Suprapubic skin (tissue), 4 donors: ENCODE measurements around the gene POLRMT. TPM values are rescaled to one million over a fixed set of nuclear protein-coding genes. Genes with fewer than 3 reads are reported as not detected.

ENCODE experiments used
- DNase-seq, 2 donors: peaks; one replicate each; pipeline ENCODE4 v3.0.0-alpha.2; 2019; ENCODE audit warnings: low spot score in 2 of 2
- H3K27ac ChIP-seq: fragments of 200-600 bp; sonication (generic); one replicate; pipeline ENCODE4 v1.5.1; 2019
- H3K27me3 ChIP-seq: fragments of 200-600 bp; sonication (generic); one replicate; pipeline ENCODE4 v1.5.1; 2019
- H3K36me3 ChIP-seq: fragments of 200-600 bp; sonication (generic); one replicate; pipeline ENCODE4 v1.5.1; 2019
- H3K4me1 ChIP-seq: fragments of 200-600 bp; sonication (generic); one replicate; pipeline ENCODE4 v1.5.1; 2019
- H3K4me3 ChIP-seq: fragments of 200-600 bp; sonication (generic); one replicate; pipeline ENCODE4 v1.5.1; 2019; ENCODE audit warnings: mild to moderate bottlenecking
- H3K9me3 ChIP-seq: fragments of 200-600 bp; sonication (generic); one replicate; pipeline ENCODE4 v1.5.1; 2019
- CTCF ChIP-seq, 2 donors: fragments of 200-600 bp in 1 of 2; fragments of 450-650 bp in 1 of 2; sonication (generic) in 1 of 2; IDR thresholded peaks; one replicate each; pipeline ENCODE4 v1.5.1; 2016 to 2019; ENCODE audit warnings: antibody characterized with exemption in 2 of 2, mild to moderate bottlenecking in 1 of 2, moderate library complexity in 1 of 2
- EP300 ChIP-seq: sonication (generic); formaldehyde crosslinking; IDR thresholded peaks from one replicate; pipeline ENCODE4 v1.6.1; 2017; ENCODE audit warnings: antibody characterized with exemption
- POLR2A ChIP-seq, 2 donors: fragments of 450-650 bp; IDR thresholded peaks; one replicate each; pipeline ENCODE4 v1.6.1; 2017; ENCODE audit warnings: antibody characterized with exemption in 2 of 2, mild to moderate bottlenecking in 2 of 2, moderate library complexity in 2 of 2
- POLR2AphosphoS5 ChIP-seq, 3 donors: sonication (generic); formaldehyde crosslinking; IDR thresholded peaks; one replicate each; pipeline ENCODE4 v1.6.1; 2017; ENCODE audit warnings: antibody characterized with exemption in 3 of 3
- WGBS: methylation state at CpG from one replicate; pipeline ENCODE4 v1.1.5; 2018; 5-methylcytosine and 5-hydroxymethylcytosine counted together
- total RNA-seq, 4 donors: library from RNA; depleted of rRNA; stranded (reverse); fragments of >200 nt; gene quantifications; one replicate each; pipeline ENCODE4 v1.1.0, GENCODE V29; 2016

POLRMT gene
- total RNA-seq, 4 donors from 2014 or later = 26.0 to 60.4 (median 46.3) TPM

DNA sequence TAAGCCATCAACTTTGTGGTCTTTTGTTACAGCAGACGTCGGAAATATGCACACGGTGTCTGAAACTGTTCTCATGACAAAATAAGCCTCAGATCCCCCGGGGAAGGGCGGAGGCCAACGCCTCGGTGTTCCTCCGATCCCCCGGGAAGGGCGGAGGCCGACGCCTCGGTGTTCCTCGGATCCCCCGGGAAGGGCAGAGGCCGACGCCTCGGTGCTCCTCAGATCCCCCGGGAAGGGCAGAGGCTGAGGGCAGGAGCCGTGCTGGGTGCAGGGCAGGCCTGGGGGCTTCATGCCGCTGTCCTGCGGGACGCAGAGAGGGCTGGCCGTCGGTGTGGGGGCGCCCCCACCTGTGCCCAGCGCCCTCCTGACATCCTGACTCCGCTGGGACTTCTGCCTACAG is 11.0 kb upstream of the POLRMT start:
- 52% methylated on average over 14 of the region's 28 CpGs for WGBS
- H3K36me3 ChIP-seq = peaks cover 51% of the 10 kb centered on the region
- no peak overlapping the region for H3K4me3 ChIP-seq
- TF ChIP-seq POLR2A (IDR thresholded peaks at IDR 0.05) = no peak
- no peak for TF ChIP-seq CTCF (IDR thresholded peaks at IDR 0.05)
- TF ChIP-seq POLR2AphosphoS5 (IDR thresholded peaks at IDR 0.05) = no peak
- no peak for TF ChIP-seq EP300
- peaks cover 4% of the 10 kb centered on the region for H3K4me1 ChIP-seq
- H3K27ac ChIP-seq = no peak overlapping the region
- H3K27me3 ChIP-seq = no peaks in the 10 kb centered on the region
- no peaks in the 10 kb centered on the region for H3K9me3 ChIP-seq
- DNase-seq = no peak

DNA sequence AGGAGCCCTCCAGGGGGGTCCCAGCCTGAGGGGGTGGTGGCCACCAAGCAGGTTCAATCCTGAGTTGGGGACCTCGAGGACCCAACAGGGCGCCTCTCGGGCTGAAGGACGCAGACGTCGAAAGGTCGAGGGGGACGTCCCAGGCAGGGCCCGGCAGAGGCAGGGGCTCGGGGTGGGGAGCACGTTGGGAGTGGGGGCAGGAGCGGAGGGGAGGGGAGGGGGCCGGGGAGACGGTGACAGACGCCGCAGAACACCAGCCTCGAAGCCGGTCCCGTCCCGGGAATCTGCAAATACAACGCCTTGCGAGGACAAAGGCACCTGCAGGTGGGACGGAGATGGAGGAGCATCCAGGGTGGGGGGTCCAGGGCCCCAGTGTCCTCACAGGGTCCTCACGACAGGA is 10.4 kb upstream of the POLRMT start:
- Histone ChIP-seq H3K4me1 (peaks cover 11% of the 10 kb centered on the region), H3K9me3 (no peaks in the 10 kb centered on the region), H3K27ac (no peak overlapping the region), H3K27me3 (no peaks in the 10 kb centered on the region), H3K36me3 (peaks cover 44% of the 10 kb centered on the region), H3K4me3 (no peak overlapping the region)
- WGBS = 90% methylated on average over 24 of the region's 24 CpGs
- TF ChIP-seq POLR2A (IDR thresholded peaks at IDR 0.05) (no peak), EP300 (no peak), POLR2AphosphoS5 (IDR thresholded peaks at IDR 0.05) (no peak), CTCF (IDR thresholded peaks at IDR 0.05) (no peak)
- no peak for DNase-seq

DNA sequence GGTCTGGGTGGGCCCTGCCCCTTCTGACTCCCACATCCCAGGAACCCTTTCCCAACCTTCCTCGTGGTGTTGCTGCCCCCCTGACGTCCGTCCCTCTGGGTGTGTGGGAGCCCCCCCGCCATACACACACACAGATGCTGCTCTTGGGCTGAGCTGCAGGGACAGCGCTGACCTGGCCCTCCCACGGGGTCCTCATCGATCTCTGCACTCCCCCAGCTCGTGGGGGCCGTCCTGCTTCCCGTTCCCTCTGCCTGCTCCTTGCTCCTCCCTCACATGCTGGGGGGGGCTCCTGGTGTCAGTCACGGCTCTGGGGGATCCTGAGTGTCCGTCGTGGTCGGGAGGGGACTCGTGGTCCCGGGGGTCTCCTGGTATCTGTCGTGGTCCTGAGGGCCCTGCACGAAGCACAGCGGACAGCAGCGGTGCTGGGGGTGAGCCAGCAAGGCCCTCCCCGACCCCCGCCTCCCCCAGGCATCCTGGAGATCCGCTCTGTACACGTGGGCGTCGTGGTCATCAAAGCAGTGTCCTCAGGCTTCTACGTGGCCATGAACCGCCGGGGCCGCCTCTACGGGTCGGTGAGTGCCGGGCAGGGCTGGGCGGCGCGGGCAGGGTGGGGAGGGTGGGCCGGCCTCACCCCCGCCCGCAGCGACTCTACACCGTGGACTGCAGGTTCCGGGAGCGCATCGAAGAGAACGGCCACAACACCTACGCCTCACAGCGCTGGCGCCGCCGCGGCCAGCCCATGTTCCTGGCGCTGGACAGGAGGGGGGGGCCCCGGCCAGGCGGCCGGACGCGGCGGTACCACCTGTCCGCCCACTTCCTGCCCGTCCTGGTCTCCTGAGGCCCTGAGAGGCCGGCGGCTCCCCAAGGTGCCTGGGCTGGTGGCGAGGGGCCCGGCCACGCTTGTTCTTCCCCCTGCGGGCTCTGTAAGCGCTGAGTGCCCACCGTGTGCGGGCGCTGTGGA is 9.7 kb upstream of the POLRMT start:
- whole genome bisulfite sequencing = 82% methylated on average over 42 of the region's 70 CpGs
- TF ChIP-seq EP300 (no peak), POLR2A (IDR thresholded peaks at IDR 0.05) (no peak), CTCF (IDR thresholded peaks at IDR 0.05) (no peak), POLR2AphosphoS5 (IDR thresholded peaks at IDR 0.05) (no peak)
- Histone ChIP-seq H3K27me3 (no peaks in the 10 kb centered on the region), H3K27ac (no peak overlapping the region), H3K36me3 (peaks cover 38% of the 10 kb centered on the region), H3K9me3 (no peaks in the 10 kb centered on the region), H3K4me3 (no peak overlapping the region), H3K4me1 (peaks cover 11% of the 10 kb centered on the region)
- no peak for DNase-seq

DNA sequence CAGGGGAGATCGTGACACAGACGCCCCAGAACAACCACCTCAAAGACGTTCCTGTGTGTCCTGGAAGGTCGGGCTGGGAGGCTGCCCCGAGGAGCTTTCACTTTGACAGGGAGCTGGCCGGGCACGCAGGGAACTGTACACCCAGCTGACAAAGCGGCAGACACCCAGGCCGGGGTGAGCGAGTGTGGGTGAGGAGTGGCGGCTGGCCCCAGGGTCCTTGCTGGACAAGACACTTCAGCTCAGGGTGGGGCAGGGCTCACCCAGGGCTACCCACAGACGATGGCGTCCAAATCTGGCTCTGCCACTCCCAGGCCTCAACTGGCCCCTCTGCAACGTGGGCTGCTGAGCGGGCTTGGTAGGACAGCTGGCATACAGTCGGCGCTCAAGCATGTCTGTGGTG is 8.4 kb upstream of the POLRMT start:
- H3K27ac ChIP-seq = no peak overlapping the region
- H3K4me1 ChIP-seq = peaks cover 11% of the 10 kb centered on the region
- no peaks in the 10 kb centered on the region for H3K9me3 ChIP-seq
- 52% methylated on average over 13 of the region's 17 CpGs for WGBS
- H3K36me3 ChIP-seq = peaks cover 24% of the 10 kb centered on the region
- H3K4me3 ChIP-seq = no peak overlapping the region
- TF ChIP-seq POLR2A (IDR thresholded peaks at IDR 0.05) (no peak), CTCF (IDR thresholded peaks at IDR 0.05) (no peak), EP300 (no peak), POLR2AphosphoS5 (IDR thresholded peaks at IDR 0.05) (no peak)
- no peaks in the 10 kb centered on the region for H3K27me3 ChIP-seq
- DNase-seq = no peak

DNA sequence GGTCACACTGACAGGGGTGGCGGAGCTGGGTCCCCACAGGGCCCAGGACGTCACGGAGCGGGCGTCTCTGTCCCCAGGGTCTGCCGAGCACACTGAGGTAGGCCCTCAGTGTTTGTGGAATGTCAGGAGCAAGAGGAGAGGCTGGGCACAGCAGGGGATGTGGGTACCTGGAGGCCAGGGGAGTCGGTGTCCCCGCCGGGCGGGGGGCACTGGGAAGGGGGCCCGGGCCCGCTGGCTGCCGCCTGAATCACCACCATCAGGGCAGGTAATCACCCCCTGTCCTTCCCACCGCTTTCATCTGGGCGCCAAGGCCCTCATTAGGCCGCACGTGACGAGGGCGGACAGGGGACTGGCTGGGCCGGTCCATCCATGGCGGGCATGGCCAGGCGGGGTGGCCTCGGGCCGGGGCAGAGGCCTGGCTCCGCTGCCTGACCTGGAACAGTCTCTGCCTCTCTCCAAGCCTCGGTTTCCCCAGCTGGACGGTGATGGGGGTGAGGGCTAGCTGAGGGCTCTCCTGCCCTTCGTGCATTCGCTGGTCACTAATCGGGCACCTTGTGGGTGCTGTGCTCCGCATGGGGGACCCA is 7.4 kb upstream of the POLRMT start:
- DNase-seq = no peak
- TF ChIP-seq CTCF (IDR thresholded peaks at IDR 0.05) = no peak
- TF ChIP-seq EP300 = no peak
- TF ChIP-seq POLR2A (IDR thresholded peaks at IDR 0.05) = no peak
- TF ChIP-seq POLR2AphosphoS5 (IDR thresholded peaks at IDR 0.05) = no peak
- Histone ChIP-seq H3K4me1 (peaks cover 11% of the 10 kb centered on the region), H3K27me3 (no peaks in the 10 kb centered on the region), H3K4me3 (no peak overlapping the region), H3K9me3 (no peaks in the 10 kb centered on the region), H3K36me3 (peaks cover 14% of the 10 kb centered on the region), H3K27ac (no peak overlapping the region)
- 92% methylated on average over 19 of the region's 31 CpGs for WGBS
